ENCODE measurements around the gene KLHL41.
"Not testable (repeated sequence)": the region's sequence is repeated elsewhere in the genome, so short reads cannot be mapped to it uniquely, and the experiment has no call there.

KLHL41 gene

GRCh38 chr2:169573160-169573973 lies 63.9 kb downstream of the KLHL41 start, which contains the start of gene FASTKD1:
TSS of gene FASTKD1 (minus strand) at chr2:169573865. CDS start at chr2:169572029, 1,836 bp downstream.
- DNase-seq: peak; percentile 76

- DNase-seq: no peak
These were observed 64.4 kb downstream of the KLHL41 start for GRCh38 chr2:169573974-169574299.

GRCh38 chr2:169574539-169574938 lies 65.0 kb downstream of the KLHL41 start:
- DNase-seq: not testable (repeated sequence)

GRCh38 chr2:169575264-169575663 lies 65.8 kb downstream of the KLHL41 start:
- DNase-seq: not testable (repeated sequence)

All from amniotic stem cell (primary cell).